22Rv1 (cell line): ENCODE results near the gene ACOD1.
A peak's percentile ranks its signal among the peaks of the same experiment; 100 is the strongest.

Experiments
- ZFX ChIP-seq: fragments of 450-650 bp; IDR thresholded peaks from 2 replicates; pipeline ENCODE4 v1.6.1; 2017; ENCODE audit warnings: antibody characterized with exemption, borderline replicate concordance
- TF ChIP-seq, protein P1 (sequence below): fragments of 450-650 bp; IDR thresholded peaks from 2 replicates; pipeline ENCODE4 v1.5.1; 2017; ENCODE audit warnings: mild to moderate bottlenecking

DNA sequence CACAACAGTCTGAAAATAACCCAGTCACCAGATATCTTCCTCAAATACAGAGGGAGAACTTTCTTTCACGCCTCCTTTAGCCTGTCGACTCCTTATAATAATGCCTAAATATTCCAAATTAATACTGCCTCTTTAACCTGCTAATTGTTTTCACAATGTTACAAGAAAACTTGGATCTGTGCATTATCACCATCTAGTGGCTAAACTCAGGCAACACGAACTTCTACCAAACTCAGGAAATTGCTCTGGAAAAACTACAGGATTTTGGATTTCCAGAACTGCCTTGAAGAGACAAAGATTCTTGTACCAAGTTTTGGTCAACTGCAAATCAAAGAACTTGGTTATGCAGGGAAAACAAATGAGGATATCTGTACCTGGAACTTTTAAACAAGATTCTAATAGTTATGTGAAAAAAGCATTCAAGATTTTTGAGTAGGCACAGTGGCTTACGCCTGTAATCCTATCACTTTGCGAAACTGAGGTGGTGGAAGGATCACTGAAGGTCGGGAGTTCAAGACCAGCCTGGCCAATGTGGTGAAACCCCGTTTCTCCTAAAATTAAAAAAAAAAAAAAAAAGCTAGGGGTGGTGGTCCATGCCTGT lies 54.4 kb downstream of the ACOD1 start:
- TF ChIP-seq ZFX = no peak
- TF ChIP-seq, protein P1, sequence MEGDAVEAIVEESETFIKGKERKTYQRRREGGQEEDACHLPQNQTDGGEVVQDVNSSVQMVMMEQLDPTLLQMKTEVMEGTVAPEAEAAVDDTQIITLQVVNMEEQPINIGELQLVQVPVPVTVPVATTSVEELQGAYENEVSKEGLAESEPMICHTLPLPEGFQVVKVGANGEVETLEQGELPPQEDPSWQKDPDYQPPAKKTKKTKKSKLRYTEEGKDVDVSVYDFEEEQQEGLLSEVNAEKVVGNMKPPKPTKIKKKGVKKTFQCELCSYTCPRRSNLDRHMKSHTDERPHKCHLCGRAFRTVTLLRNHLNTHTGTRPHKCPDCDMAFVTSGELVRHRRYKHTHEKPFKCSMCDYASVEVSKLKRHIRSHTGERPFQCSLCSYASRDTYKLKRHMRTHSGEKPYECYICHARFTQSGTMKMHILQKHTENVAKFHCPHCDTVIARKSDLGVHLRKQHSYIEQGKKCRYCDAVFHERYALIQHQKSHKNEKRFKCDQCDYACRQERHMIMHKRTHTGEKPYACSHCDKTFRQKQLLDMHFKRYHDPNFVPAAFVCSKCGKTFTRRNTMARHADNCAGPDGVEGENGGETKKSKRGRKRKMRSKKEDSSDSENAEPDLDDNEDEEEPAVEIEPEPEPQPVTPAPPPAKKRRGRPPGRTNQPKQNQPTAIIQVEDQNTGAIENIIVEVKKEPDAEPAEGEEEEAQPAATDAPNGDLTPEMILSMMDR = peak; percentile 83
